Effector memory CD4-positive, alpha-beta T cell (primary cell): ENCODE results near the gene NPAS2.

Experiments
- DNase-seq, 3 donors: peaks; one replicate each; pipeline ENCODE4 v3.0.0-alpha.2; 2020
- H3K27ac ChIP-seq: 2 replicates; pipeline ENCODE4 v1.7.0; 2013; ENCODE audit warnings: mild to moderate bottlenecking, low read length, moderate library complexity; ENCODE audit not compliant: insufficient read depth, poor library complexity, severe bottlenecking
- H3K27me3 ChIP-seq: replicated peaks from 2 replicates; pipeline ENCODE4 v1.7.0; 2013; ENCODE audit warnings: mild to moderate bottlenecking, low read length; ENCODE audit not compliant: insufficient read depth, control insufficient read depth, poor library complexity, severe bottlenecking
- H3K36me3 ChIP-seq: 2 replicates; pipeline ENCODE4 v1.7.0; 2013; ENCODE audit warnings: mild to moderate bottlenecking, low read length, moderate library complexity; ENCODE audit not compliant: control insufficient read depth, insufficient read depth
- H3K4me1 ChIP-seq: 2 replicates; pipeline ENCODE4 v1.7.0; 2013; ENCODE audit warnings: low read length, mild to moderate bottlenecking; ENCODE audit not compliant: control insufficient read depth, insufficient read depth, poor library complexity, severe bottlenecking
- H3K4me3 ChIP-seq: 2 replicates; pipeline ENCODE4 v1.7.0; 2013; ENCODE audit warnings: low read length, low read depth, mild to moderate bottlenecking; ENCODE audit not compliant: insufficient read depth, poor library complexity, severe bottlenecking
- H3K9me3 ChIP-seq: 2 replicates; pipeline ENCODE4 v1.7.0; 2013; ENCODE audit warnings: mild to moderate bottlenecking, low read length, moderate library complexity; ENCODE audit not compliant: control insufficient read depth

Gene NPAS2

GRCh38 chr2:100934504-100935371, 114.8 kb downstream of the NPAS2 start:
- Histone ChIP-seq H3K27ac (no peak overlapping the region), H3K4me3 (no peak overlapping the region), H3K9me3 (no peaks in the 10 kb centered on the region), H3K4me1 (no peaks in the 10 kb centered on the region), H3K27me3 (no peaks in the 10 kb centered on the region), H3K36me3 (no peaks in the 10 kb centered on the region)
- no peak for DNase-seq

DNA sequence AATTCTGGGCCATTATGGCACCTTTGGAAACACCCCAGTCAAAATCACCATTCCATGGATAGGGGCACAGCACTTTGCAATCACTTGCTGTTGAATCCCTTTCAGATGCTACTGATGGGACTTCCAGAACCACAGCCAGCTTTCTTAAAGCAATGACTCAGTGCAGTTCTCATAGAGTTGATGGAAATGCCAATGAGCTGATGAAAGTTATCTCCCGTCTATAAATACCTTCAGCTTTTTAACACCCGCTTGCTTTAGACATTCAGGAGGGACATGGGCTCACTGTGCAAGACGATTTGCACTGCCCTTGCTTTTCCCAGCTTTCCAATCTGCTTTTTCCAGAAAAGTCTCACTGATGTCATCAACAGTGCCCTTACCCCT, 115.4 kb downstream of the NPAS2 start:
- DNase-seq = no peak
- no peaks in the 10 kb centered on the region for H3K27me3 ChIP-seq
- H3K9me3 ChIP-seq = no peaks in the 10 kb centered on the region
- H3K4me1 ChIP-seq = no peaks in the 10 kb centered on the region
- no peak overlapping the region for H3K4me3 ChIP-seq
- no peak overlapping the region for H3K27ac ChIP-seq
- H3K36me3 ChIP-seq = no peaks in the 10 kb centered on the region

GRCh38 chr2:100936070-100936741, 116.3 kb downstream of the NPAS2 start:
- no peak overlapping the region for H3K4me3 ChIP-seq
- H3K9me3 ChIP-seq = no peaks in the 10 kb centered on the region
- no peaks in the 10 kb centered on the region for H3K4me1 ChIP-seq
- H3K36me3 ChIP-seq = no peaks in the 10 kb centered on the region
- H3K27me3 ChIP-seq = no peaks in the 10 kb centered on the region
- no peak for DNase-seq
- no peak overlapping the region for H3K27ac ChIP-seq

DNA sequence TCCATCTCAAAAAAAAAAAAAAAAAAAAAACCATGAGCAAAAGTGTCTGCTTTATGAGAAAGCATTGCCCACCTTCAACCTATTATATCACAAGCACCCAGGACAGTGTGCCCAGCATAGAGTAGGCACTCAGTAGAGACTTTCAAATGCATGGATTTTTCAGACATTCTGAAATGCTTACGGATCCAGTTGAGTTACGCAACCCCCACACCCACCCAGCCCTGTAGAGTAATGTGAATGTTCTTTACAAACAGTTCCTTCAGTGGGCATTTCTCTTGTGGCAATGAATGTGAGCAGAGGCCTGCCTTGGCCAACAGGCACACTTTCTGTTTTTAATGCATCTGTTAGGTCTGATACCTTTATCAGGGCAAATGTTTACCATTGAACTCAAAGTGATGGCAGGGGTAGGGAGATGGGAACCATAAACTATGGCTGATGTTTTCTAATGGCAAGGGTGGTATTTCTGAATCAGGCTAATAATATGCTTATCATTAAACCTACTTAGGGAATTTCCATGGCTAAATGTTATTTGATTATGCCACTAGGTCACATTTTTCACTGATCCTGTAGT, 117.1 kb downstream of the NPAS2 start:
- DNase-seq = no peak
- no peaks in the 10 kb centered on the region for H3K4me1 ChIP-seq
- H3K27ac ChIP-seq = no peak overlapping the region
- H3K4me3 ChIP-seq = no peak overlapping the region
- H3K27me3 ChIP-seq = no peaks in the 10 kb centered on the region
- no peaks in the 10 kb centered on the region for H3K36me3 ChIP-seq
- no peaks in the 10 kb centered on the region for H3K9me3 ChIP-seq

- Histone ChIP-seq H3K4me3 (no peak overlapping the region), H3K36me3 (no peaks in the 10 kb centered on the region), H3K27ac (no peak overlapping the region), H3K27me3 (no peaks in the 10 kb centered on the region), H3K4me1 (no peaks in the 10 kb centered on the region), H3K9me3 (no peaks in the 10 kb centered on the region)
- no peak for DNase-seq
Measured at GRCh38 chr2:100938031-100939026, 118.4 kb downstream of the NPAS2 start.

GRCh38 chr2:100939445-100939844, 119.5 kb downstream of the NPAS2 start:
- H3K27ac ChIP-seq = no peak overlapping the region
- H3K27me3 ChIP-seq = no peaks in the 10 kb centered on the region

DNA sequence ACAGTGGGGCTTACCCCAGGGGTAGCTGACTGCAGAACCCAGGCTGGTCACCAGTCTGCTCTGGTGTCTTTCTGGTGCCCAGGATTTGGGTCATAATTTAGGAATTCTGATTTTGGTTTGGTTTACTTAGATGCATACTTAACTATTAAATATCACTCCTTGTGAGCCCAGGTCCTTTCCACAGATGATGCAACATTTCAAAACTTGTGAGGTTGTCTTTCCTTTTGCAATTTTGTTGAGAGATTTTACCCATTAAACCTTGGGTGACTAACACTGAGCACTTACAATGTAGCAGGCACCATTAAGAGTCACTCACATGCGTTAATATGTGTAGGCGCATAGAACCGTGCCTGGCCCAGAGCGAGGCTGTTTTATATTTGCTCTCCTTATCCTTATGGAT, 120.3 kb downstream of the NPAS2 start:
- Histone ChIP-seq H3K9me3 (no peaks in the 10 kb centered on the region), H3K36me3 (no peaks in the 10 kb centered on the region), H3K4me3 (no peak overlapping the region), H3K27me3 (no peaks in the 10 kb centered on the region), H3K27ac (no peak overlapping the region), H3K4me1 (no peaks in the 10 kb centered on the region)
- DNase-seq = no peak

More at GRCh38 chr2:100939445-100939844, 119.5 kb downstream of the NPAS2 start:
- no peaks in the 10 kb centered on the region for H3K9me3 ChIP-seq
- H3K36me3 ChIP-seq = no peaks in the 10 kb centered on the region
- no peak for DNase-seq
- no peaks in the 10 kb centered on the region for H3K4me1 ChIP-seq
- no peak overlapping the region for H3K4me3 ChIP-seq

- no peak for DNase-seq
- Histone ChIP-seq H3K4me1 (no peaks in the 10 kb centered on the region), H3K4me3 (peak overlapping the region; percentile 27), H3K27ac (no peak overlapping the region), H3K9me3 (no peaks in the 10 kb centered on the region), H3K36me3 (no peaks in the 10 kb centered on the region), H3K27me3 (no peaks in the 10 kb centered on the region)
Measured at GRCh38 chr2:100940766-100941645, 121.1 kb downstream of the NPAS2 start.
